Kidney (tissue), 14 donors: ENCODE measurements around the gene PLEKHG5. TPM values are rescaled to one million over a fixed set of nuclear protein-coding genes. Genes with fewer than 3 reads are reported as not detected.
A peak's percentile ranks its signal among the peaks of the same experiment; 100 is the strongest.

Experiments used
- DNase-seq, 5 donors: peaks; one replicate each; pipeline ENCODE4 v3.0.0-alpha.2; 2013 to 2020
- FAIRE-seq: peaks from 2 replicates; lab custom pipeline; 2012; peaks lifted over from hg19 to GRCh38; lab: Jason Lieb, UNC
- H3K27ac ChIP-seq, 2 donors: one replicate each; pipeline ENCODE4 v1.7.0; 2013; ENCODE audit warnings: low read depth in 2 of 2, low read length in 2 of 2, inconsistent platforms in 1 of 2
- H3K27me3 ChIP-seq: one replicate; pipeline ENCODE4 v1.7.1; 2013; ENCODE audit warnings: low read length, inconsistent platforms; ENCODE audit not compliant: control insufficient read depth, insufficient read depth
- H3K36me3 ChIP-seq, 3 donors: one replicate each; pipeline versions ENCODE4 v1.7.0 to v1.7.1; 2013; ENCODE audit warnings: low read length in 3 of 3, control low read depth in 1 of 3, inconsistent platforms in 1 of 3; ENCODE audit not compliant: insufficient read depth in 3 of 3, control insufficient read depth in 2 of 3
- H3K4me1 ChIP-seq, 3 donors: one replicate each; pipeline versions ENCODE4 v1.7.0 to v1.7.1; 2013; ENCODE audit warnings: low read length in 3 of 3, inconsistent platforms in 1 of 3, low read depth in 1 of 3; ENCODE audit not compliant: control insufficient read depth in 2 of 3, insufficient read depth in 2 of 3
- H3K4me3 ChIP-seq, 3 donors: one replicate each; pipeline versions ENCODE4 v1.7.0 to v1.8.1; 2013; ENCODE audit warnings: low read length in 3 of 3, control low read depth in 1 of 3, inconsistent platforms in 1 of 3
- H3K9ac ChIP-seq, 3 donors: one replicate each; pipeline versions ENCODE4 v1.7.0 to v1.7.1; 2013; ENCODE audit warnings: low read length in 3 of 3, control low read depth in 1 of 3, inconsistent platforms in 1 of 3
- H3K9me3 ChIP-seq, 3 donors: one replicate each; pipeline versions ENCODE4 v1.7.0 to v1.7.1; 2013; ENCODE audit warnings: low read length in 3 of 3, control low read depth in 1 of 3, inconsistent platforms in 1 of 3; ENCODE audit not compliant: control insufficient read depth in 2 of 3, insufficient read depth in 1 of 3
- CTCF ChIP-seq: IDR thresholded peaks from 3 replicates; pipeline ENCODE4 v1.5.1; 2012; ENCODE audit warnings: mild to moderate bottlenecking, moderate library complexity, borderline replicate concordance; ENCODE audit not compliant: insufficient read depth; ENCODE audit errors: extremely low read depth
- intact Hi-C: fragments of 100-400 bp; cut with DNase I; formaldehyde crosslinking; loops from one replicate; pipeline ENCODE4 v1.11.1; 2022
- polyA plus RNA-seq: library from polyadenylated mRNA; stranded (reverse); fragments of 350-450 nt; fragmentation: Illumina TruSeq; extraction: RNeasy Lipid Tissue Mini Kit (QIAGEN cat#74804); gene quantifications from one replicate; pipeline ENCODE4 v1.2.3, GENCODE V29; 2014; ENCODE audit warnings: low read depth, low replicate concordance; ENCODE audit not compliant: insufficient read depth
- total RNA-seq: library from RNA; stranded (reverse); fragmentation: NEBNext Ultra II Directional; extraction: Animal tissue kit (Norgen Biotek cat#: 25700); gene quantifications from one replicate; pipeline ENCODE4 v1.2.1, GENCODE V29; 2021
- donor health status: control.
- donor health status: control.
- donor health status: control.
- donor health status: control.
- donor health status: control.
- donor health status: DM: yes; HTN: yes; CAD: no.
- donor health status: Normal renal cell carcinoma (clear cell type).

Gene PLEKHG5
- total and polyA plus RNA-seq, 2 donors from 2014 or later: 4.4 to 14.0 TPM

- Histone ChIP-seq H3K27ac (no peak overlapping the region), H3K36me3 (no peaks in the 10 kb centered on the region), H3K4me3 (no peak overlapping the region), H3K9me3 (no peaks in the 10 kb centered on the region), H3K27me3 (no peaks in the 10 kb centered on the region), H3K4me1 (peaks cover 0 to 12% (median 5%) of the 10 kb centered on the region in 3 donors), H3K9ac (no peak overlapping the region)
- DNase-seq: peak in 3 of 5 donors; percentile 13 to 64 (median 23)
- no peak for FAIRE-seq
- intact Hi-C loops: no loop called here
- TF ChIP-seq CTCF: no peak
These were observed 28.0 kb upstream of the PLEKHG5 start for GRCh38 chr1:6519491-6519934.

- H3K27me3 ChIP-seq: no peaks in the 10 kb centered on the region
- no peaks in the 10 kb centered on the region for H3K36me3 ChIP-seq
- H3K27ac ChIP-seq: no peak overlapping the region
- DNase-seq: peak; percentile 26 to 79 (median 67)
- H3K9ac ChIP-seq: no peak overlapping the region
- H3K4me3 ChIP-seq: no peak overlapping the region
- TF ChIP-seq CTCF: no peak
- FAIRE-seq: no peak
- intact Hi-C loops: no loop called here
- H3K9me3 ChIP-seq: no peaks in the 10 kb centered on the region
- peaks cover 0 to 12% (median 5%) of the 10 kb centered on the region in 3 donors for H3K4me1 ChIP-seq
These were observed 26.0 kb upstream of the PLEKHG5 start for GRCh38 chr1:6517435-6517851.

GRCh38 chr1:6515771-6516170 is 24.3 kb upstream of the PLEKHG5 start:
- H3K27ac ChIP-seq: no peak overlapping the region
- FAIRE-seq (no peak), DNase-seq (peak in 1 of 5 donors; percentile 7)
- H3K9me3 ChIP-seq: no peaks in the 10 kb centered on the region
- H3K9ac ChIP-seq: no peak overlapping the region
- H3K4me1 ChIP-seq: peaks cover 0 to 12% (median 5%) of the 10 kb centered on the region in 3 donors
- no peaks in the 10 kb centered on the region for H3K36me3 ChIP-seq
- intact Hi-C loops: no loop called here
- no peak overlapping the region for H3K4me3 ChIP-seq
- H3K27me3 ChIP-seq: no peaks in the 10 kb centered on the region
- no peak for TF ChIP-seq CTCF

DNA sequence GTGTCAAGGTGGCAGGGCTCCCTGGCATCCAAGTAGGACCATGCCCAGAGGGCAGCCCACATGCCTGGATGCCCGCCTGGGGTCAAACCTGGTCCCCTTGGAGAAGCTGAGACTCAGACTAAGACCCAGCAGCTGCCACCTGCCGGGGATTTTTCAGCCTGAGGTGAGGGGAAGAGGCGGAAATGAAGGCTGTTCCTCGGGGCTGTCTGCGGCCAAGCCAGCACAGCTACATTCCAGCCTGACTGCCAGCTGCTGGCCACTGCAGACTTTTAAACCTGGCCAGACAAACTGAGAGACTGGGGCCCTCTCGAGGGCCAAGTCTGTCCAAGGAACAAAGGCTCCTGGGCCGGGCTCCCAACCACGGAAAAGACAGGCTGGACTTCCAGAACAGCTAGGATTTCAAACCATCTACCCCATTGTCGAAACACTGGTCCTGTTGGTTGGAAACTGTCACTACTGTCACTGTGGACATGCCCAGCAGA is 21.9 kb upstream of the PLEKHG5 start:
- TF ChIP-seq CTCF: no peak
- Histone ChIP-seq H3K9me3 (no peaks in the 10 kb centered on the region), H3K36me3 (no peaks in the 10 kb centered on the region), H3K9ac (no peak overlapping the region), H3K4me3 (no peak overlapping the region), H3K4me1 (no peaks in the 10 kb centered on the region), H3K27ac (no peak overlapping the region), H3K27me3 (no peaks in the 10 kb centered on the region)
- FAIRE-seq (no peak), DNase-seq (peak in 2 of 5 donors; percentile 21 to 56)
- intact Hi-C loops: no loop called here
